ENCODE measurements around the gene DNMT1. TPM values are rescaled to one million over a fixed set of nuclear protein-coding genes. Genes with fewer than 3 reads are reported as not detected.
A peak's percentile ranks its signal among the peaks of the same experiment; 100 is the strongest.
"Not testable (repeated sequence)": the region's sequence is repeated elsewhere in the genome, so short reads cannot be mapped to it uniquely, and the experiment has no call there.

DNMT1 gene
- total RNA-seq = 25.1 TPM
- long read RNA-seq, partial matches to known transcripts = 17 of 19 reads
- long read RNA-seq, other reads (novel, unspliced or antisense) = 2 of 19 reads

GRCh38 chr19:10194500-10195198, at the start of gene DNMT1:
DNMT1 (minus strand) TSS chr19:10194953; CDS start chr19:10194899, 54 bp downstream.
- ATAC-seq (peak; percentile 98), DNase-seq (peak; percentile 95)
- intact Hi-C loops (cut with micrococcal nuclease) = no loop called here

- ATAC-seq = no peak
- intact Hi-C loops (cut with micrococcal nuclease) = no loop called here
- DNase-seq = no peak
Observed at GRCh38 chr19:10243606-10244005, 48.9 kb upstream of the DNMT1 start.

- DNase-seq; intact Hi-C loops (cut with micrococcal nuclease); ATAC-seq: not testable (repeated sequence)
Observed at GRCh38 chr19:10241826-10242449, 47.2 kb upstream of the DNMT1 start.

GRCh38 chr19:10238172-10238783, 43.5 kb upstream of the DNMT1 start:
- peak; percentile 83 for DNase-seq
- intact Hi-C loops (cut with micrococcal nuclease) = no loop called here
- ATAC-seq = peak; percentile 84

GRCh38 chr19:10237702-10238101, 42.9 kb upstream of the DNMT1 start:
- ATAC-seq (no peak), DNase-seq (no peak)
- intact Hi-C loops (cut with micrococcal nuclease) = no loop called here

GRCh38 chr19:10235409-10235808, 40.7 kb upstream of the DNMT1 start:
- DNase-seq; intact Hi-C loops (cut with micrococcal nuclease); ATAC-seq: not testable (repeated sequence)

GRCh38 chr19:10235003-10235402, 40.2 kb upstream of the DNMT1 start:
- DNase-seq (no peak), ATAC-seq (no peak)
- intact Hi-C loops (cut with micrococcal nuclease) = no loop called here

GRCh38 chr19:10233946-10234345, 39.2 kb upstream of the DNMT1 start:
- ATAC-seq (no peak), DNase-seq (no peak)
- intact Hi-C loops (cut with micrococcal nuclease) = no loop called here

GRCh38 chr19:10231612-10232228, 37.0 kb upstream of the DNMT1 start:
- DNase-seq = no peak
- no peak for ATAC-seq
- intact Hi-C loops (cut with micrococcal nuclease) = no loop called here

GRCh38 chr19:10230861-10231611, 36.3 kb upstream of the DNMT1 start, which contains the start of gene S1PR2:
S1PR2 (minus strand) TSS chr19:10231331; CDS start chr19:10224905, 6,426 bp downstream.
- intact Hi-C loops (cut with micrococcal nuclease) = no loop called here
- ATAC-seq = peak; percentile 67
- peak; percentile 90 for DNase-seq

- DNase-seq = peak; percentile 75
- peak; percentile 2 for ATAC-seq
- intact Hi-C loops (cut with micrococcal nuclease) = no loop called here
Observed at GRCh38 chr19:10230173-10230860, 35.6 kb upstream of the DNMT1 start.

- intact Hi-C loops (cut with micrococcal nuclease) = no loop called here
- no peak for DNase-seq
- no peak for ATAC-seq
Observed at GRCh38 chr19:10228920-10229319, 34.2 kb upstream of the DNMT1 start.

GRCh38 chr19:10228393-10228792, 33.6 kb upstream of the DNMT1 start:
- intact Hi-C loops (cut with micrococcal nuclease) = no loop called here
- ATAC-seq (no peak), DNase-seq (no peak)

GRCh38 chr19:10227026-10227971, 32.5 kb upstream of the DNMT1 start:
- intact Hi-C loops (cut with micrococcal nuclease) = no loop called here
- peak; percentile 35 for ATAC-seq
- peak; percentile 73 for DNase-seq

- ATAC-seq (peak; percentile 78), DNase-seq (peak; percentile 86)
- intact Hi-C loops (cut with micrococcal nuclease) = no loop called here
Observed at GRCh38 chr19:10226376-10227025, 31.7 kb upstream of the DNMT1 start.

GRCh38 chr19:10226021-10226375, 31.2 kb upstream of the DNMT1 start:
- DNase-seq (peak; percentile 49), ATAC-seq (peak; percentile 5)
- intact Hi-C loops (cut with micrococcal nuclease) = no loop called here

GRCh38 chr19:10224337-10224736, 29.6 kb upstream of the DNMT1 start:
- DNase-seq = no peak

More at GRCh38 chr19:10224337-10224736, 29.6 kb upstream of the DNMT1 start:
- ATAC-seq = no peak
- intact Hi-C loops (cut with micrococcal nuclease) = no loop called here

Data from left ventricle myocardium superior (tissue), 1 donor.